ENCODE measurements around the gene AGBL3.
"Not testable (repeated sequence)": the region's sequence is repeated elsewhere in the genome, so short reads cannot be mapped to it uniquely, and the experiment has no call there.

The AGBL3 gene

GRCh38 chr7:135169964-135170273, 183.6 kb downstream of the AGBL3 start:
- peak; percentile 68 for DNase-seq (ENCODE audit: low read depth)
- H3K4me3 ChIP-seq (ENCODE audit: low read depth, low read length), result peak overlapping the region; percentile 95
- TF ChIP-seq CTCF (IDR thresholded peaks at IDR 0.05; ENCODE audit: insufficient read depth, low read depth, low read length, missing control alignments), result no peak

DNA sequence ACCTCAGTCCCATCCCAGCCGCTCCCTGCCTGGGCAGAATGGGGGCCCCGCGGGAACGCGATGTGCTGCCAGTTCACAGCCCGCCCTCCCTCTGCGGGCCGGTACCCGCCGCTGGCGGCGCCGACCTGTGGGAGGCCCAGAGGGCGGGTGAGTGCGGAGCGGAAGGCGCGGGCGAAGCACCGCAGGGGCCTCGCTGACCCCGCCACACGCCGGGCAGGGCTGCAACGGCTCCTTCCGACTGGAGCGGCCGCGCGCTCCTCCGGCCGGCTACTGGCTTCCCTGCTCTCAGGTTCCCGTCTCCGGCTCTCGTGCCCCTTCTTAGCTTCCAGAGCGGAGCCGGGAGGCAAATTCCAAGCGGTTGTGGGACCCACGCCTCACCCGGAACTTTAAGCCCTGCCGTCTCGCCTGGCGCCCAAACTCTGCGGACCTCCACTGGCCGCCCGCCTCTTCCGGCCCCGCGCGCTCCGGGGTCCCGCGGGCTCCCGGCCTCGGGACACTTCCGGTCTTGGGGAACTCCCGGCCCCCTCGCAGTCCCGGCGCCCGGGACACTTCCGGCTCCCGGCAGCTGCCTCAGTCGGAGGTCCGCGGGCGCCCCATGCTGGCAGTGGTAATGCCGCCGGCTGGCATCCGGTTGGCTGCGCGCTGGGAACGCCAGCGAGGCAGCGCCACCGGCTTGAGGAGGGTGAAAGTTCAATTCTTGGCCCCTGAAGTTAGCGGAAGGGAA, 184.1 kb downstream of the AGBL3 start, which contains the start of gene CYREN:
TSS of gene CYREN (minus strand) at position 434 of the 724 bp plus-strand sequence. CDS start 1,785 bp downstream, outside the sequence.
- TF ChIP-seq CTCF (IDR thresholded peaks at IDR 0.05; ENCODE audit: insufficient read depth, low read depth, low read length, missing control alignments), result peak; percentile 62
- DNase-seq (ENCODE audit: low read depth), result peak; percentile 98
- H3K4me3 ChIP-seq (ENCODE audit: low read depth, low read length), result peak within 1 kb of the TSS; percentile 95

DNA sequence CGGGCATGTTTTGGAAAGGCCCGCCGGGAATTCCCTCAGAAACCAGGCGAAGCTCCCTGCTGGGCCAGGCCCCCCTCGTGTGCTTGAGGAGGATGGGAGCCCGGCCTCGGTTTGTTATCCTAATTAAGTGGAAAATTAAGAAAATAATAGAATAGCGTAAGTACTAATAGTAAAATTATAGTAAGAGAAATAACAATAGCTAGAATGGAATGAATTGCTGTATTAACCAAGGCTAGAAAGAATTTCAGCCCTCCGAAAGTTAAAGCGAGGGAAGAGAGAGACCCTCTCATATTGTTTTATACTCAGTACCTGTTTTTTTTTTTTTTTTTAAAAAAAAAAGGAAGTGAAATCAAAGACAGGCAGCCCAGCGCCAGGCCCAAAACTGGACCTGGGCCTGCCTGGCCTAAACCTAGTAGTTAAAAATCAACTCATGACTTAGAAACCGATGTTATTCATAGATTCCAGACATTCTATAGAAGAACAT, 184.7 kb downstream of the AGBL3 start:
- peak; percentile 51 for DNase-seq (ENCODE audit: low read depth)
- peak overlapping the region; percentile 95 for H3K4me3 ChIP-seq (ENCODE audit: low read depth, low read length)

GRCh38 chr7:135171581-135172291, 185.4 kb downstream of the AGBL3 start:
- peak overlapping the region; percentile 95 for H3K4me3 ChIP-seq (ENCODE audit: low read depth, low read length)
- DNase-seq (ENCODE audit: low read depth), result peak; percentile 70

GRCh38 chr7:135173916-135174315, 187.6 kb downstream of the AGBL3 start:
- DNase-seq (ENCODE audit: low read depth), result not testable (repeated sequence)
- peak overlapping the region; percentile 95 for H3K4me3 ChIP-seq (ENCODE audit: low read depth, low read length)

- no peak for TF ChIP-seq CTCF (IDR thresholded peaks at IDR 0.05; ENCODE audit: insufficient read depth, low read depth, low read length, missing control alignments)
- H3K4me3 ChIP-seq (ENCODE audit: low read depth, low read length), result no peak overlapping the region
- DNase-seq (ENCODE audit: low read depth), result no peak
Measured at GRCh38 chr7:135174941-135175340, 188.6 kb downstream of the AGBL3 start.

GRCh38 chr7:135175931-135176330, 189.6 kb downstream of the AGBL3 start:
- no peak overlapping the region for H3K4me3 ChIP-seq (ENCODE audit: low read depth, low read length)
- TF ChIP-seq CTCF (IDR thresholded peaks at IDR 0.05; ENCODE audit: insufficient read depth, low read depth, low read length, missing control alignments), result no peak
- DNase-seq (ENCODE audit: low read depth), result no peak

- H3K4me3 ChIP-seq (ENCODE audit: low read depth, low read length), result no peak overlapping the region
- DNase-seq (ENCODE audit: low read depth), result no peak
- TF ChIP-seq CTCF (IDR thresholded peaks at IDR 0.05; ENCODE audit: insufficient read depth, low read depth, low read length, missing control alignments), result no peak
Measured at GRCh38 chr7:135177028-135177696, 190.9 kb downstream of the AGBL3 start.

Measured in GM12865 (cell line).